ENCODE data around the gene KIAA1671. TPM values are rescaled to one million over a fixed set of nuclear protein-coding genes. Genes with fewer than 3 reads are reported as not detected.

KIAA1671 gene
- polyA plus RNA-seq, 10 donors: 18.9 to 40.3 (median 31.2) TPM

DNA sequence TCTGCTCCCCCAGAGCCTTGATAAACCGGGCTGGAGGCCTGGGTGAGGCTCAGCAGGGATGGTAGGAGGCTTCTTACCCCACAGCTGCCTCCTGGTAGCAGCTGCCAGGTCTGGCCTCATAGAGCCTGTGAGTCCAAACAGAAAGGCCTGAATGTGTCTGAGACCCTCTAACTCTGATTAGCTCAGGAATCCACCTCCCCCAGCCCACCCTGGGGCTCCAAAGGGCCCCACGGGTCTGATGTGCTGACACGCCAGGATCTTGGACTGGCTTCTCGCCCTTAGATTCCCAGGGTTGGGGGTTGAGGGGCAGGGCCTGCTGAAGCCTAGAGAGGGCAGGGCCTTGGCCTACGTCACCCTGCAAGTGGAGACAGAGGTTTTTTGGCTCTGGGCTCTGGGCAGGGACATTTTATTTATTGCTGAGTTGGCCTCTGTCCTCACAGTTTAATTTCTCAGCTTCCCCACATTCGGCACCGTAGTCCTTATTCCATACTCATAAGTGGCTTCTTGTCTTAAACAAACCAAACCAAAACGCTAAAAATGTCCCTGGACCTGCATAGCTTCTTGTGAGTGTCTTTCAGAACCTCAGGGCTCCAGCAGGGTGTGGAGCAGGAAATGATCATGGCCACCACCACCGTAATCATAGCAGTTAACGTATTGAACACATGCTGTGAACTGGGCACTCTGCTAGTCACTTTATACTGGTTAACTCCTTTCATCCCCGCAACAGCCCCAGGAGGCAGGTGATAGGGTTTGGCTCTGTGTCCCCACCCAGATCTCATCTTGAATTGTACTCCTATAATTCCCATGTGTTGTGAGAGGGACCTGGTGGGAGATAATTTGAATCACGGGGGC, 25.1 kb downstream of the KIAA1671 start:
- DNase-seq: peak; percentile 43 to 88 (median 71)

DNA sequence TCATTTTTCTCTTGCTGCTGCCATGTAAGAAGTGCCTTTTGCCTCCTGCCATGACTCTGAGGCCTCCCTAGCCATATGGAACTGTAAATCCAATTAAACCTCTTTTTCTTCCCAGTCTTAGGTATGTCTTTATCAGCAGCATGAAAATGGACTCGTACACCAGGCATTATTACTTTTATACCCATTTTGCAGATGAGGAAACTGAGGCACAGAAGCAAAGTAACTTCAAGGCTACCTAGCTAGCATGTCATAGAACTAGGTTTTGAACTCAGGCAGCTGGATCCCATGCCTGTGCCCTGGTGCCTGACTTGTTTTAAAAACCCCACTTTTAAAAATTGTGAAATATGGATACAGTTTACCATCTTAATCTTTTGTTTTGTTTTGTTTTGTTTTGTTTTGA, 25.8 kb downstream of the KIAA1671 start:
- no peak for DNase-seq

DNA sequence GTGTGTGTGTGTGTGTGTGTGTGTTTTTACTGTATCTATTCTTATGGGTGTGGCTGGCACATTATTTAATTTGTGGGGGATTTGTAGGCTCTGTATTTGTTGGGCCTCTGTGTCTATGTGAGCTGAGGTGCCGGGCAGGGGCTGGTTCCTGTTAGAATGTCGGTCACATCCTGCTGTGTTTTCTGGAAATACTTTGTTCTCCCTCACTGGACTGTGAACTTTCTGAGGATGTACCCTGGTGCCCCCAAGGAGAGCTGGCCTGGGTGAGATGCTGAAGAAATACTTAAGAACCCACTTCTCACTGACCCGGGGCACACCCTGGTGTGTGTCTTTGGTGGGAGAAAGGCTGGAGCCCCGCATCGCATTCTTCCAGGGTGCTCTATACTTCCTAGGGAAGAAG, 28.6 kb downstream of the KIAA1671 start:
- DNase-seq: no peak

DNA sequence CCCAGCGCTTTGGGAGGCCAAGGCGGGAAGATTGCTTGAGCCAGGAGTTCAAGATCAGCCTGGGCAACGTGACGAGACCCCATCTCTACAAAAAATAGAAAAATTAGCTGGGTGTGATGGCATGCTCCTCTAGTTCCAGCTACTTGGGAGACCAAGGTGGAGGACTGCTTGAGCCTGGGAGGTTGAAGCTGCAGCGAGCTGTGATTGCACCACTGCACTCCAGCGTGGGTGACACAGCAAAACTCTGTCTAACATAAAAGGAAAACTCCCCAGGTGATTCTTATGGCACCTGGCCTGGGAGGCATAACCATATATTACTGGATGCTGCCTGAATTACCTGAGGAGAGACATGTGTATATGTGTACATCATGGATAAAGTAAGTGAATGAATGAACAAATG, 29.1 kb downstream of the KIAA1671 start:
- no peak for DNase-seq

DNA sequence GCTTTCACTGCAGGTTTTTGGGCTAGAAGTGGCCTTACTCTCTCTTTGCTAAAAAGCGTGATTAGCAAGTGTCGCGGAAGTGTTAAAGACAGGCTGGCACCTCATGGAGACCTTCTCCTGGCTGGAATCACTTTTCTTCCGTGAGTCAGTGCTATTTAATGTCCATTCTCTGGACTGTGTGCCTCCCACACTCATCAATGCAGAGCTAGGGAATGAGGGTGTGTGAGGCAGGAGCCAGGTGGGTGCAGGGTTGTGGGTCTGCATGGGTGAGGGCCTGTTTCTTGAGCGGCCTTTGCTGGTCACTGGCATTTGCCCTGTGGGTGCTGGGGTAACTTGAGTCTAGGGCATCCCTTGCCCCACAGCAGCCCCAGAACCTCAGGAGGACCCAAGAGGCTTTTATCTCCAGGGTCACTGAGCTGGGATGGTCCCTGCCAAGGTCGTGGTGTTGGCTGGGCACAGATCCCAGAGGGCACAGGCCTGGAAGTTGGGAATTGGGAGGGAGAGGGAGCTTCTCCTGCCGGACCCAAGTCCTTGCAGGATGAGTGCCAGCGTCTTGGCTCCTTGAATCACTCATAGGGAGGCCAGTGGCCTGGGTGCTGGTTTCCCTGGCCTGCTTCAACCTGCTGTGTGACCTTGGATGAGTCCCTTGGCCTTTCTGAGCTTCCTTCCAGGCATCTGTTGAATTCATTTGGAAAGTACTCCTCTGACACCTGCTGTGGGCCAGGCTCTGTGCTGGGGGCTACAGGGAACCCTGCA, 30.0 kb downstream of the KIAA1671 start:
- DNase-seq: no peak

DNA sequence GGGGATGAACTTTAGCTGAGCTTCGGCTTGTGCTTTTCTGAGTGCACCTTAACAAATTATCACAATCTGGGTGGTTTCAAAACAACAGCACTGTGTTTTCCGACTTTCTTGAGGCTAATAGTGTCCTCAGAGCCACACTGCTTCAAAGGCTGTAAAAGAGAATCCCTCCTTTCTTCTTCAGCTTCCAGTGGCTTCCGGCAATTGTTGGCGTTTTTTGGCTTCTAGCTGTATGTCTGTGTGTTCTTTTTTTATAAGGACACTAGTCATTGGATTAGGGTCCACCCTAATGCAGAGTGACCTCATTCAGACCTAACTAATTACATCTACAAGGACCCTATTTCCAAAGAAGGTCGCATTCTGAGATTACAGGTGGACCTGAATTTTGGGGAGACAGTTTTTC, 30.6 kb downstream of the KIAA1671 start:
- DNase-seq: no peak

DNA sequence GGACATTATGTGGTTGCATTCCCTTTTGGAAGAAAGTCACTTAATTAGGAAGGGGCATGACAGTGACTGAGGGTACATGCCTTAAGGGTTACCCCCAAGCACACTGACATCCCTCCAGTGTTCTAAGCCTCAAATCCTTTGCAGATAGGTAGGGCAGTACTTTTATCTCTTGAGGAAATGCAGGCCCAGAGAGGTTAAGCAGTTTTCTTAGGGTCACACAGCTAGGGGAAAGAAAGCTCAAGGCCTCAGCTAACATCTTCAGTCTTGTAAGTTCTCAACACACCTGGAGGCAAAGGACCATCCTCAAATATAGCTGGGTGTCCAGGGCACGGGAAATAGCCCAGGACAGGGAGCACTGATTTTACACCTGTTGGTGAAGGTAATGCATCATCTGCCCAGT, 31.6 kb downstream of the KIAA1671 start:
- no peak for DNase-seq

DNA sequence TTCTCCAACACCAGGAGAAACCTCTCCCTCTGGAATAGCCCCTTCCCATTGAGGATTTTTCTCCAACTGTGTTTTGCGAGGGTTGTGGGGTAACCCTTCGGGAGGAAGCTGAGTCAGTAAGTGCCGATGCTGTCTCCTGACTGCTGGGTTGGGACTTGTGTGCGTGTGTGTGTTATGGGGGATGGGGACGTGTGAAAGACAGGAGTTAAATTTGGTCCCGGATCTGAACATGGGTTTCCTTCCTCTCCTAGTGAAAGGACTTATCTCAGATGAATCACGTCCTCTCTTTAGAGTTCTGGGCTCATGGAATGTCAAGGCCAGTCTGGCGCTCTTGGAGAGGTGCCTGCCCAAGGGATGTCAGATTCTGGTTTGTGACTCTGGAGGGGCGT, 33.3 kb downstream of the KIAA1671 start:
- peak in 1 of 3 donors; percentile 60 for DNase-seq

DNA sequence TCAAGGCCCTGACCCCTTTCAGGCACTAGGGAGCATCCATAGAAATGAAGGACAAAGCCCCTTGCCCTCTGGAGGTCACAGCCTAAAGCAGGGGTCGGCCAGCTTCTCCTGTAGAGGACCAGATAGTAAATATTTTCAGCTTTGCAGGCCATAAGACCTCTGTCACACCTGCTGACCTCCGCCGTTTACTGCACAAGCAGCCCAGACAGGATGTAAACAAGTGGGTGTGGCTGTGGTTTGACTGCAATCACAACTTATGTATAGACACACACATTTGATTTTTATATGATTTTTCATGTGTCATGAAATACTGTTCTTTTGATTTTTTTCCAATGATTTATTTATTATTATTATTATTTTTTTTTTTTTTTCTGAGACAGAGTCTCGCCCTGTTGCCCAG, 34.3 kb downstream of the KIAA1671 start:
- DNase-seq: no peak

DNA sequence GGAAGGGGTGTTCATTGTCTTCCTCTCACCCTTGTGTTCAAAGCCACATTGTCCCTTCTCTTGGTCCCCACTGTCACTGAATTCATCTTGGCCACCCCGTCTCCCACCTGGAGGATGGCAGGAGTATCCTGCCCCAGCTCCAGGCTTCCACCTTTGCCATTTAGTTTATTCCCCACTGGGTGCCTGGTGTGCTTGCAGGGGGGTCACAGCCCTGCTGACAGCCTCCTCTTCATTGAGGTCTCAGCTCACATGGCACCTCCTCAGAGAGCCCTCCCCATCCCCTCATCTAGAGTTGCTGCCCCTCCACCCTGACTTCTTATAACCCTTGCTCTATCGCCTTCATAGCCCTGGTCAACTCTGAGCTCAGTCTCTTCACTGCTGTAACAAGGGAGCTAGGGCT, 36.6 kb downstream of the KIAA1671 start:
- no peak for DNase-seq

DNA sequence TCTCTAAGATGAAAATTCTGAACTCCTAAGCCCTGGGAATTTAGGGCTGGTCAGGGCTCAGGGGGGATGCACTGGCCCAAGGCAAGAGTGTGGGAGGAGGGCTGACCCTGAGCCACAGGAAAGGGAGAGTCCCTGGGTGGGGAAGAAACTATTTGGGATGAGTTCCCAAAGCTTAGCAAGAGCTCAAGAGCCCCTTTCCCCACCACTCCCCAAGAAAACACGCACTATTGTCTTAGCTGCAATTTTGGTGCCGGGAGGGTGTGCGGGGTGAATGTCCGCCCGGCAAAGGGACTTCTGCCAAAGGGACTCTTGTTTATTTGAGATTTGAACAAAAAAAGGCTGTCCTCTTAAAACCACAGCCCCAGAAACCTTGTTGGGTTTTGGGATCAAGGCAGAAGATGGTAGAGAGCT, 37.0 kb downstream of the KIAA1671 start:
- DNase-seq: peak in 1 of 3 donors; percentile 52

DNA sequence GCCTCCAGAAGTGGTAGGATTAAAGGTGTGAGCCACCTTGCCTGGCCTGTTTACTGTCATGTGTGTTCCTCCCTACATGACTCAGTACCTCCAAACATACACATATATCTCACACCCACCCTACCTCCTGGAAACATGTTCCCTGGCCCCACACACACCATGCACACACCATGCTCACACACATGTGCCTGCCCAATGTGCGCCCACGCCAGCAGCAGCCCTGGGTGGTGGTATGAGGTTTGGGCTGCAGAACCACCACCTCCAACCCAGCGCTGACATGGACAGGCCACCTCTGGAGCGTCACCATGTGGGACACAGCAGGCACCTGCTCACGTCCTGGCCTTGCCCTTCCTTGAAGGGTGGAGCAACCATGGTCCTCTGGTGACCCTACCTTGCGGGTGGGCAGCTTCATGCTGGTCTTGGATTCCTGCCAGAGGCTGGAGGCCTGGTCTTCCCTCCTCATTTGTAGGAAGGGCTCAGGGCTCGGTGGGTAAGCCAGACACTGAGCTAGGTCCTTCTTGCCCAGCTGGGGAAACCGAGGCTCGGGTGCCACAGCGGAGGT, 37.9 kb downstream of the KIAA1671 start:
- DNase-seq: no peak

DNA sequence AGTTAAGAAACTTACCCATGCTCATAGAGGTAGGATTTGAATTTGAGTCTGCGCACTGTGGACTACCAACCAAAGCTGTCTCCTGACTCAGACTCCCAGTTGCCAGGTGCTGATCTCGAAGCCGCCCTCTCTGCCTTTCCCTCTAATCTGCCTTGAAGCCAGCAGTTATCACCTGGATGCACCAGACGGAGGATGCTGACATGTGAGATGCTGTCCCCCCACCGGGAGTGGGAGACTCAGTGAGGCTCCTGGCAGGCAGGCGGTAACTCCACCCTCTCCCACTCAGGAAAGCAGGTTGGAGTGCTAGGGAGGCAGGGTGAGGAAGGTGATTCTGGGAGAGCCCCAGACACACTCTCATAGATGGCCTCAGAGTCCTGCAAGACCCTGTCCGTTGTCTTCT, 40.4 kb downstream of the KIAA1671 start:
- DNase-seq: no peak

DNA sequence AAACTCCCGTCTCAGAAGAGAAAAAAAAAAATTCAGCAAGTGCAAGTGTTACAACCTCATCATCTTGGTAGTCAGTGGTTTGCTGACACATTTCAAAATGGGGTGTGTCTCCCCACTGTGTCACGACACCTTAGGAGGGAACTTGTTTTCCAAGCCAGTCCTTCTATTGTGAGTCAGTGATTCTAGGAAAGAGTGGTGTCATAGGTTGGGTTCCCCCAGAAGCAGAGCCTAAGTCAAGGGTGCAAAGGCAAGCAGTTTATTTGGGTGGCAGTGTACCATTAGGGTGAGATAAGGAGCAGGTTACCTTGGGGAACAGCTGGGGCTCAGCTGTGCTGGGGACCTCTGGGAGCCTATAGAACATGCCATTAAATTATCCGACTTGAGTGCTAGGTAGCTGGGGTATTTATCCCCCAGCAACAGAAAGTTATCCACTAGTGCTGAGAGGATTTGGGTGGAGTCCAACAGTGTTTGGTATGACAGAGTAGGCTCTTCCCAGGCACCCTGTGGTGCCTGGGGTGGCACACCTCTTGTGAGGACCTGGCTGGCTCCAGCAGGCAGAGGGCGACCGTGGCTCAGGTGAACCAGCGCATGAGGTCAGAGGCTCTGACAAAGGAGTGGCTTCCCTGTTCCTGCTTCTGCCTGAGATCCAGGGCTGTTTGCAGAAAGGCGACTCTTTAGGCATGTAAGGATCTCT, 41.7 kb downstream of the KIAA1671 start:
- no peak for DNase-seq

DNA sequence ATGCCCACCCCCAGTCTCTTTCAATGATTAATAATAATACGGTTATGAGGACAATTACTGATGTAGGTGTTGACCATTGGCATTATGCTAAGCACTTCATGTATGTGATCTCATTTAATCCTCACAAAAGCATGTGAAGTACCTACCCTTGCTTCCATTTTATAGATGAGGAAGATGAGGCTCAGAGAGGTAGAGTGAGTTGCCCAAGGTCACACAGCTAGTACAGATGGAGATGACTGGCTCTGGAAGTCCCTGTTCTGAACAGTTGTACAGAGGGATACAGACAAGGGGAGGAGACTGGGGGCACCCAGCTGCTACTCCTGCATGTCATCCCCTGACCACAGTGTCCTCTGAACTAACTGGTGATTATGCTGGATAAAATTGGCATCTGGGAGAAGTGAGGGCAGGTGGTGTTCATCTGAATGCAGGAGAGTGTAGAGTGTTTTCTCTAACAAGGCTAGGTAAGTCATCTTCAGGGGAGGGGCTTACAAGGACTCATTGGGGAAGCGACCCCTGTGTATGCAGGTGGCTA, 43.2 kb downstream of the KIAA1671 start:
- DNase-seq: no peak

DNA sequence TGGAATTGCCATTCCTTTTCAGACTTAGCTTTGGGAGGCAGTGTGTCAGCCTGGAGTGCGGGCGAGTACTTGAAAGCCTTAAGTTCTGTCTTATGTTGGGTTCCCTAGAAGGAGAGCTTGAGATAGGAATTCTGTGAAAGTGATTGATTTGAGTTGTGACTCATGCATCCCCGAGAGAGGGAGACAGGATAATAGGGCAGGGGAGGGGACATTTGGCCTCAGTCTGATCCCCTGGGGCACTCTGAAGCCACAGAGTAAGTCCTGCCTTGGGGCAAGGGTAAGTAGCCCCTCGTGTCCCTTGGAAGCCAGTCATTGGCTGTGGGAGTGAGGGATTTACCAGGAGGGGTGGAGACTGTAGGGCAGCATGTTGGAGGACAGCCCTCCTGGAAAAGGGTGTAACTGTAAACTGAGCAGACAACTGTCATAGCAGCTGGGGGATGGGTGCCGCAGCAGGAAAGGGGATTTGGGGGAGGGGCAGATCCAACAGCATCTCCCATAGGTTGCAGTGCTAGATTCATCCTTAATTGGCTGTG, 44.0 kb downstream of the KIAA1671 start:
- DNase-seq: peak; percentile 45 to 75 (median 55)

DNA sequence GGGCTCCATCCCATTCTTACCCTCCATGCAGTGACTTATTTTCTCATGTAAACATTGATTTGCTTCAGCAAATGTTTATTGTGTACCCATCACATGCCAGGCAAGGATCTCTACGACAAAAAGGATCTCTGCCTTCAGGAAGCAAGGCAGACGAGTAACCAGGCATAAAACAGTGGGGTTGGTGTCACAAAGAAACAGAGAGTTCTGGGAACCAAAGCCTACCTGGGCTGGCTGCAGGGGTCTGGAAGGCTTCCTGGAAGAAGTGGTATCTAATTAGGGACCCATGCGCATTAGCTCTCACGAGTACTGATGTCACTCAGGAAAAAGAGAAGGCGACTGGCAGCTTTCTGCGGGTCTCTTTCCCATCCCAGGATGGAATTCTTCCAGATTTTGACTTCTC, 44.5 kb downstream of the KIAA1671 start:
- no peak for DNase-seq

DNA sequence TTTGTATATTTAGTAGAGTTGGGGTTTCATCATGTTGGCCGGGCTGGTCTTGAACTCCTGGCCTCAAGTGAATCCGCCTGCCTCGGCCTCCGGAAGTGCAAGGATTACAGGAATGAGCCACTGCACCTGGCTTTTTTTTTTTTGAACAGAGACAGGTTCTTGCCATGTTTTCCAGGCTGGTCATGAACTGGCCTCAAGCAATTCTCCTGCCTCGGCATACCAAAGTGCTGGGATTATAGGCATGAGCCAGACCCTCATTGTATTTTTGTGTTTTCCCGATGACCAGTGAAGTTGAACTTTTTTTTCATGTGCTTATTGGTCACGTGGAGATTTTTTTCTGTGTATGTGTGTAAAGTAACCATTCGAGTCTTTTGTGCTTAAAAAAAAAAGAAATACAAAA, 48.2 kb downstream of the KIAA1671 start:
- no peak for DNase-seq

DNA sequence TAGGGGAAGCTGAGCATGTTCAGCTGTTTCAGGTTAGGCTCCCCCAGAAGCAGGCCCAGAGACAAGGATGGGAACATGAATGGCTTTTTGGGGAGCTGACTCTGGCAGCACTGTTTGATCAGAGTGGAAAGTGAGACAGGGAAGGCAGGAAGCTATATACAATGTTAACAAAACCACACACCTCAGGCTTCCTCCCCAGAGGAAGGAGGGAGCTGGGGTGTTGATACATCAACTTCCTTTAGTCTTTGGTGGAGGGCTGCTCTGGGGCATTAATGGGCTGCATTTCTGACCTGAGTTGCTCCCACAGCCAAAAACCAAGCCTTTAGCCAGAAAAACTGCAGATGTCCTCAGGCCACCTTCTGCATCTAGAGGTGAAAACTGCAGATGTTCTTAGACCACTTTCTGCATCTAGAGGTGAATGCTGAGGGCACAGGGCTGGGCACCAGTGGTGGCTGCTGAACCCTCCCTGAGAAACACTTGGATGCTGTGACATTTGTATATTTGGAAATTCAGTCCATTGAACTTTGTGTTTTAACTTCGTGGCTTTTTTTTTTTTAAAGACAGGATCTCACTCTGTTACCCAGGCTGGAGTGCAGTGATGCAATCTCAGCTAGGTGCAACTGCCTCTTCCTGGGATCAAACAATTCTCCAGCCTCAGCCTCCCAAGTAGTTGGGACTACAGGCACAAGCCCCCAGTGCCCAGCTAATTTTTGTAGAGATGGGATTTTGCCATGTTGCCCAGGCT, 49.9 kb downstream of the KIAA1671 start:
- no peak for DNase-seq

DNA sequence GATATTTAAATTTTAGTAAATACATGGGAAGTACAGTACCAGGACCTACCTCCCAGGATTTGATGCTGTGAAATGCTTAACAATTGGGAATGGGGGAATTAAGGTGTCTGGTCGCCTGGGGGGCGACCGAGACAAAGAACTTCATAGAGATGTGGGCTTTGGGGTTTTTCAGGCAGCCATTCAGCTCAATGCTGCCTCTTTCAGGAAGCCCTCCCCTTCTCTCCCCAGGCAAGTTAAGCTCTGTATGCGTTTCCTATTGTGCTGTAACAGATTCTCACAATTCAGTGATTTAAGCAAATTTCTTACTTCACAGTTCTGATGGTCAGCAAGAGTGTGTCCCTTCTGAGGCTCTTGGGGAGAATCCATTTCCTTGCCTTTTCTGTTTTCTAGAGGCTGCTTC, 53.8 kb downstream of the KIAA1671 start:
- DNase-seq: no peak
